Activated B cell treated with CpG ODN at 0.5 μM for 24 hours (primary cell): Measurements from ENCODE around the gene MYRIP. TPM values are rescaled to one million over a fixed set of nuclear protein-coding genes. Genes with fewer than 3 reads are reported as not detected.

ENCODE experiments used
- ATAC-seq: fragments of 200-7000 bp; cut with Tn5 transposase; one replicate; pipeline ENCODE4 v1.10.0; 2021; ENCODE audit warnings: low read depth, mild to moderate bottlenecking, moderate library complexity
- CTCF ChIA-PET: fragments of 350-600 bp; sonication (Branson Sonifier 250); formaldehyde crosslinking; loops from one replicate; lab custom pipeline; 2021; ENCODE audit warnings: antibody characterized with exemption; lab: Charles Lee
- POLR2A ChIA-PET: fragments of 350-600 bp; sonication (Branson Sonifier 250); formaldehyde crosslinking; loops from one replicate; lab custom pipeline; 2021; ENCODE audit warnings: antibody characterized with exemption; lab: Charles Lee
- DNase-seq: peaks from one replicate; pipeline ENCODE4 v3.0.0; 2022
- H3K27ac Mint-ChIP-seq: one replicate; pipeline ENCODE4 v1.8.0; 2020; ENCODE audit warnings: mixed read lengths
- H3K27me3 Mint-ChIP-seq: one replicate; pipeline ENCODE4 v1.8.0; 2021; ENCODE audit warnings: mixed read lengths
- H3K36me3 Mint-ChIP-seq: one replicate; pipeline ENCODE4 v1.8.0; 2021; ENCODE audit warnings: low read depth, mixed read lengths
- H3K4me1 Mint-ChIP-seq: one replicate; pipeline ENCODE4 v1.8.0; 2021; ENCODE audit warnings: mixed read lengths
- H3K4me3 Mint-ChIP-seq: one replicate; pipeline ENCODE4 v1.8.0; 2020; ENCODE audit warnings: mild to moderate bottlenecking, mixed read lengths
- H3K9me3 Mint-ChIP-seq: one replicate; pipeline ENCODE4 v1.8.0; 2020; ENCODE audit warnings: mixed read lengths
- CTCF ChIP-seq: fragments of 200-600 bp; IDR thresholded peaks from one replicate; pipeline ENCODE4 v1.8.0; 2022; ENCODE audit warnings: antibody characterized with exemption, mild to moderate bottlenecking
- intact Hi-C: fragments of 100-400 bp; cut with micrococcal nuclease; formaldehyde crosslinking; loops from one replicate; pipeline ENCODE4 v1.15.1; 2024
- total RNA-seq: library from RNA; stranded (reverse); gene quantifications from 2 replicates; pipeline ENCODE4 v1.2.3, GENCODE V29; 2022

MYRIP gene
- total RNA-seq, 1 donor from 2014 or later, result 0.20 TPM

DNA sequence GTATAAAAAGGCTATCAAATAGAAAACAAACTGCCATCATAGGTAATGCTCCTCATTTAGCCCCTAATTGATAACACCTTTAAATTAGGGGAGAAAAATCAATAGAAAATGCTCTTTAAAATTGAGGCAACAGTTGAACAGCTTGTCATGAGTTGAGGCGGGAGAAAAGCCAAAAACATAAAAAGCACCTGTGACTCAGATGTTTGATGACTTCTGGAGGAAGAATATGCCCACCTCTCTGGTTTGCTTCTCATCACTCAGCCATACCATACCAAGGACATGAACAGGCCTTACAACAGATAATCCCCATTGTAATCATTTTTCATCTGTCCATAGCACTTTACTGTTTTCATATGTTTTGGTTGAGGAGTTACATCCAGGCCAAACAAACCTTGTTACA, 246.0 kb downstream of the MYRIP start:
- no peak for DNase-seq
- peaks cover 4% of the 10 kb centered on the region for H3K9me3 Mint-ChIP-seq
- no peak overlapping the region for H3K4me3 Mint-ChIP-seq
- ChIA-PET CTCF (no interaction called here), POLR2A (no interaction called here)
- no peaks in the 10 kb centered on the region for H3K4me1 Mint-ChIP-seq
- ATAC-seq, result no peak
- intact Hi-C loops, result no loop called here
- H3K36me3 Mint-ChIP-seq, result no peaks in the 10 kb centered on the region
- peaks cover 2% of the 10 kb centered on the region for H3K27me3 Mint-ChIP-seq
- no peak for TF ChIP-seq CTCF
- no peak overlapping the region for H3K27ac Mint-ChIP-seq

DNA sequence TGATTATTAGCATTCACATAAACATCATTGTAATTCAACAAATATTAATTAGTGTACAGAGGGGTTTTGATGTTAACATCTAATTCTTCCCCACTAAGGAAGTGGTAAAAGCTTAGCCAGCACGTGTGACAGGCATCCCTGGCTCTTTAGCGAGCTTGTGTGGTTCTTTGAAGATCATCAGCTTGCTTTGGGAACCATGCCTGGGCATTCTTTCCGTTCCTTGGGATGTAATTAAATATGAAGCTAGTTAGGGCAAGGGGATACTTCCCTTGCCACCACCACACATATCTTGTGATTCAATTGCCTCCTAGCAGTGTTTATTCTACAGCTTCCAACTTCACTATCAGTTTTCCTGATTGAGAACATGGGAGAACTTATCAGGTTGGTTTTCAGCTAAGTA, 246.5 kb downstream of the MYRIP start:
- H3K27me3 Mint-ChIP-seq, result peaks cover 2% of the 10 kb centered on the region
- ChIA-PET CTCF (no interaction called here), POLR2A (no interaction called here)
- H3K4me3 Mint-ChIP-seq, result no peak overlapping the region
- intact Hi-C loops, result no loop called here
- no peak for DNase-seq
- no peak for TF ChIP-seq CTCF
- H3K9me3 Mint-ChIP-seq, result no peaks in the 10 kb centered on the region
- H3K27ac Mint-ChIP-seq, result no peak overlapping the region
- H3K36me3 Mint-ChIP-seq, result no peaks in the 10 kb centered on the region
- no peaks in the 10 kb centered on the region for H3K4me1 Mint-ChIP-seq
- no peak for ATAC-seq

- H3K4me3 Mint-ChIP-seq, result no peak overlapping the region
- no peak for TF ChIP-seq CTCF
- CTCF ChIA-PET, result no interaction called here
Observed at GRCh38 chr3:40057077-40057476, 247.7 kb downstream of the MYRIP start.

DNA sequence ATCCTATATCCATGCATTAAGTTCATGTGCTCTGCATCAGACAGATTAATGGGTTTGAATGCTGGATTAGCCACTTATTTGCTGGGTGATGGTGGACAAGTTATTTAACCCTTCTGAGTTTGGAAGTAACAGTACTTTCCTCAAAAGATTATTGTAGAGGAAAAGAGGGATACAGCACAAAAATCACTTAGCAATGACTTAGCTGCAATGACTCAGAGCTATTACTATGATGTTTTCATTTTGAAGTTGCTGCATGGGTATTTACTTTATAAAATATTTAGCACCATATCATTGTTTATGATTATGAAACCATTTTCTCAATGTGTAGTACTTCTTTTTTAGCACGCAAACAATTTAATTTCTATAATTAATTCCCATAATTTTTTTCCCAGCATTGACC, 248.4 kb downstream of the MYRIP start:
- intact Hi-C loops, result no loop called here
- Mint-ChIP-seq H3K36me3 (no peaks in the 10 kb centered on the region), H3K4me3 (no peak overlapping the region), H3K9me3 (peaks cover 3% of the 10 kb centered on the region), H3K27me3 (peaks cover 2% of the 10 kb centered on the region), H3K4me1 (no peaks in the 10 kb centered on the region), H3K27ac (no peak overlapping the region)
- ATAC-seq (no peak), DNase-seq (no peak)
- ChIA-PET CTCF (no interaction called here), POLR2A (no interaction called here)
- no peak for TF ChIP-seq CTCF

More at GRCh38 chr3:40057077-40057476, 247.7 kb downstream of the MYRIP start:
- DNase-seq, result no peak
- H3K27me3 Mint-ChIP-seq, result peaks cover 2% of the 10 kb centered on the region
- peaks cover 3% of the 10 kb centered on the region for H3K9me3 Mint-ChIP-seq
- H3K36me3 Mint-ChIP-seq, result no peaks in the 10 kb centered on the region
- POLR2A ChIA-PET, result no interaction called here
- intact Hi-C loops, result no loop called here
- no peaks in the 10 kb centered on the region for H3K4me1 Mint-ChIP-seq
- no peak overlapping the region for H3K27ac Mint-ChIP-seq
- no peak for ATAC-seq

- H3K27ac Mint-ChIP-seq, result no peak overlapping the region
- POLR2A ChIA-PET, result interaction anchor here (0.6 kb wide), 1 partner anchor 456 kb away, joined by 4 read pairs; no protein-coding TSS in a partner anchor
- intact Hi-C loops, result no loop called here
Observed at GRCh38 chr3:40068636-40069035, 259.2 kb downstream of the MYRIP start.

More at GRCh38 chr3:40068636-40069035, 259.2 kb downstream of the MYRIP start:
- TF ChIP-seq CTCF, result no peak
- Mint-ChIP-seq H3K9me3 (no peaks in the 10 kb centered on the region), H3K4me3 (no peak overlapping the region), H3K36me3 (no peaks in the 10 kb centered on the region), H3K4me1 (no peaks in the 10 kb centered on the region), H3K27me3 (peaks cover 4% of the 10 kb centered on the region)
- CTCF ChIA-PET, result no interaction called here
- DNase-seq (no peak), ATAC-seq (no peak)
